Keratinocyte (primary cell): ENCODE measurements around the gene EXD3. TPM values are rescaled to one million over a fixed set of nuclear protein-coding genes. Genes with fewer than 3 reads are reported as not detected.
A peak's percentile ranks its signal among the peaks of the same experiment; 100 is the strongest.

Source experiments
- DNase-seq: peaks from one replicate; pipeline ENCODE4 v3.0.0-alpha.2; 2011; ENCODE audit warnings: low read depth, missing footprints, low spot score
- FAIRE-seq: peaks from 2 replicates; lab custom pipeline; 2011; peaks lifted over from hg19 to GRCh38; lab: Jason Lieb, UNC
- H2AFZ ChIP-seq: 2 replicates; pipeline ENCODE4 v1.6.0; 2012; ENCODE audit warnings: low read length, control low read depth, inconsistent platforms; ENCODE audit not compliant: control insufficient read depth
- H3K27ac ChIP-seq: 2 replicates; pipeline ENCODE4 v1.5.1; 2011; ENCODE audit warnings: low read length; ENCODE audit not compliant: control insufficient read depth, insufficient read depth
- H3K27me3 ChIP-seq: 3 replicates; pipeline ENCODE4 v1.6.0; 2011; ENCODE audit warnings: low read length; ENCODE audit not compliant: control insufficient read depth, insufficient read depth; ENCODE audit errors: extremely low read depth
- H3K36me3 ChIP-seq, 2 experiments: 2 replicates in 1 of 2; 3 replicates in 1 of 2; pipeline ENCODE4 v1.5.1; 2011; ENCODE audit warnings: low read length in 2 of 2, mild to moderate bottlenecking in 1 of 2; ENCODE audit not compliant: control insufficient read depth in 2 of 2, insufficient read depth in 2 of 2; ENCODE audit errors: extremely low read depth in 1 of 2
- H3K4me1 ChIP-seq: 3 replicates; pipeline ENCODE4 v1.5.1; 2011; ENCODE audit warnings: low read length; ENCODE audit not compliant: control insufficient read depth, insufficient read depth; ENCODE audit errors: extremely low read depth
- H3K4me2 ChIP-seq: 3 replicates; pipeline ENCODE4 v1.6.0; 2011; ENCODE audit warnings: low read depth, low read length; ENCODE audit not compliant: control insufficient read depth, insufficient read depth; ENCODE audit errors: extremely low read depth
- H3K4me3 ChIP-seq, 3 experiments: fragments of 200-600 bp in 1 of 3; sonication (generic) in 1 of 3; 2 replicates in 2 of 3; 3 replicates in 1 of 3; pipeline ENCODE4 v1.5.1; 2011 to 2016; ENCODE audit warnings: low read length in 3 of 3, mild to moderate bottlenecking in 3 of 3, control low read depth in 2 of 3, inconsistent platforms in 1 of 3, low read depth in 1 of 3, mixed read lengths in 1 of 3, mixed run types in 1 of 3, moderate library complexity in 1 of 3; ENCODE audit not compliant: control insufficient read depth in 2 of 3, insufficient read depth in 2 of 3; ENCODE audit errors: extremely low read depth in 1 of 3
- H3K79me2 ChIP-seq: 2 replicates; pipeline ENCODE4 v1.6.0; 2012; ENCODE audit warnings: low read length; ENCODE audit not compliant: control insufficient read depth, insufficient read depth
- H3K9ac ChIP-seq: 3 replicates; pipeline ENCODE4 v1.6.0; 2011; ENCODE audit warnings: low read length; ENCODE audit not compliant: control insufficient read depth, insufficient read depth; ENCODE audit errors: extremely low read depth
- H3K9me1 ChIP-seq: 3 replicates; pipeline ENCODE4 v1.6.0; 2011; ENCODE audit warnings: low read length; ENCODE audit not compliant: control insufficient read depth, insufficient read depth; ENCODE audit errors: extremely low read depth
- H3K9me3 ChIP-seq: 2 replicates; pipeline ENCODE4 v1.5.1; 2012; ENCODE audit warnings: low read depth, low read length; ENCODE audit not compliant: control insufficient read depth
- H4K20me1 ChIP-seq: 3 replicates; pipeline ENCODE4 v1.6.0; 2011; ENCODE audit warnings: low read length; ENCODE audit not compliant: control insufficient read depth, insufficient read depth; ENCODE audit errors: extremely low read depth
- CTCF ChIP-seq, 3 experiments: IDR thresholded peaks in 1 of 3; conservative IDR thresholded peaks in 1 of 3; optimal IDR thresholded peaks in 1 of 3; 2 replicates in 2 of 3; 3 replicates in 1 of 3; pipeline versions ENCODE3 to v1.5.1; 2011; ENCODE audit warnings: low read length in 3 of 3, mild to moderate bottlenecking in 3 of 3, moderate library complexity in 2 of 3, control low read depth in 1 of 3, inconsistent platforms in 1 of 3; ENCODE audit not compliant: insufficient read depth in 2 of 3; ENCODE audit errors: extremely low read depth in 1 of 3
- EZH2 ChIP-seq: IDR thresholded peaks from one replicate; pipeline ENCODE4 v1.6.1; 2012; ENCODE audit warnings: inconsistent platforms, mild to moderate bottlenecking, low read length, moderate library complexity
- dilution Hi-C: fragments of 300-500 bp; cut with MboI; formaldehyde crosslinking; loops from one replicate; pipeline ENCODE4 v1.7.0; 2020; ENCODE audit warnings: low sequenced_read_pairs; ENCODE audit not compliant: extremely low pct_ligation_motif_present
- polyA plus RNA-seq, 5 experiments: library from polyadenylated mRNA; depleted of rRNA in 3 of 5; stranded (reverse) in 3 of 5; stranded (forward) in 1 of 5; unstranded in 1 of 5; fragments of >200 nt; gene quantifications; 1 replicate in 1 of 5; 2 replicates in 3 of 5; 3 replicates in 1 of 5; pipeline versions ENCODE4 v1.2.1 to v1.2.3, GENCODE V29; 2011 to 2012; ENCODE audit warnings: missing spikeins in 2 of 5, low read depth in 1 of 5, low replicate concordance in 1 of 5

Gene EXD3
- polyA plus RNA-seq, 1 donor (not counting 4 experiments of a cell fraction or from before 2014, with no cell fraction given), result 1.5 TPM

- no peaks in the 10 kb centered on the region for H3K9me1 ChIP-seq
- no peaks in the 10 kb centered on the region for H3K36me3 ChIP-seq
- no peak for FAIRE-seq
- H3K4me1 ChIP-seq, result peaks cover 17% of the 10 kb centered on the region
- peaks cover 14% of the 10 kb centered on the region for H3K27me3 ChIP-seq
- no peak overlapping the region for H3K4me2 ChIP-seq
- H3K79me2 ChIP-seq, result no peaks in the 10 kb centered on the region
- no peak overlapping the region for H3K4me3 ChIP-seq
- no peak for DNase-seq
- dilution Hi-C loops, result no loop called here
- H3K27ac ChIP-seq, result no peak overlapping the region
- no peak for TF ChIP-seq EZH2
- TF ChIP-seq CTCF (optimal IDR thresholded peaks at IDR 0.05 in 1 of 3, IDR thresholded peaks at IDR 0.05 in 1 of 3, conservative IDR thresholded peaks at IDR 0.05 in 1 of 3; ENCODE audit: extremely low read depth in 1 of 3, insufficient read depth in 2 of 3, low read length in 3 of 3), result no peak
- H3K9ac ChIP-seq, result no peak overlapping the region
- H3K9me3 ChIP-seq, result no peaks in the 10 kb centered on the region
- no peak overlapping the region for H2AFZ ChIP-seq
- no peaks in the 10 kb centered on the region for H4K20me1 ChIP-seq
Observed at GRCh38 chr9:137407590-137408300, 15.2 kb downstream of the EXD3 start.

- H3K79me2 ChIP-seq, result no peaks in the 10 kb centered on the region
- peaks cover 14% of the 10 kb centered on the region for H3K27me3 ChIP-seq
- DNase-seq (no peak), FAIRE-seq (no peak)
- H4K20me1 ChIP-seq, result no peaks in the 10 kb centered on the region
- H3K9ac ChIP-seq, result no peak overlapping the region
- H2AFZ ChIP-seq, result no peak overlapping the region
- peak; percentile 27 to 75 (median 71) for TF ChIP-seq CTCF (optimal IDR thresholded peaks at IDR 0.05 in 1 of 3, IDR thresholded peaks at IDR 0.05 in 1 of 3, conservative IDR thresholded peaks at IDR 0.05 in 1 of 3; ENCODE audit: extremely low read depth in 1 of 3, insufficient read depth in 2 of 3, low read length in 3 of 3)
- no peak for TF ChIP-seq EZH2
- H3K9me1 ChIP-seq, result no peaks in the 10 kb centered on the region
- peak overlapping the region in 1 of 3 experiments; percentile 21 for H3K4me3 ChIP-seq
- H3K4me2 ChIP-seq, result peak overlapping the region; percentile 48
- no peak overlapping the region for H3K27ac ChIP-seq
- H3K4me1 ChIP-seq, result peaks cover 11% of the 10 kb centered on the region
- H3K9me3 ChIP-seq, result no peaks in the 10 kb centered on the region
- dilution Hi-C loops, result no loop called here
- H3K36me3 ChIP-seq, result no peaks in the 10 kb centered on the region
Observed at GRCh38 chr9:137406876-137407589, 15.9 kb downstream of the EXD3 start.
